ENCODE results near the gene TAL2.

The TAL2 gene

DNA sequence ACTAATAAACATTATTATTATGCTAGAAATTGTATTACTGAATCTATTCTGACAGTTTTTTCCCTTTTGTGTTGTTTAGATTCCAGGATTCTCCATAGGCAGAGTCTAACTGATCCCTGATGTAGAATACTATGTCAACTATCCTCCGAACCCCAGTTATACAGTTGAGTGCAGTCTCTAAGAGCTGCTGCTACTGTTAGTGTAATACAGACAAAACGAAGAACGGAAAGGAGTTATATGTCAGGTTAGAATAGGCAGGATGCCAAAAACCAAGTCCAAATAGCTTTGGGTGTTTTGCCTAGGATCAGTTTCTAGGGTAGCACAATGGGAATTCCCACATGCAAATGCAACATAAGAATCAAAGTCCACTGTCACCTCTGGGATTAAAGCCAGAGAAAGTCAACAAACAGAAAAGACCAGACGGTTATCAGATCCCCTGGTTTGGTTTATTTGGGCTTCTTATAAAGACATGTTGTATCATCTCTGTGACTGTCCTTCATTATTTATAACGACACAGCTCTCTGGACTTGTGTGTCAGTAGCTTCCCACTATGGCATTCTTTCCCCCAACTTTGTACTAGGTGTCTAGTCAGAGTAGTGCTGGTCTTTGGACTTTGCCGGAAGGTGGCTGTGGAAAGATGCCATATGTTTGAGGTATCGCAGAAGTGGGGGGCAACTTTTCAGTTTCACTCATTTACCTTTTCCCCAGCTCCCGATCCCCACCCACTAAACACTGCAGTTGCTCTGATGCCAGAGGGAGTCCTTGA lies 17.2 kb downstream of the TAL2 start:
- TF ChIP-seq, protein P1, sequence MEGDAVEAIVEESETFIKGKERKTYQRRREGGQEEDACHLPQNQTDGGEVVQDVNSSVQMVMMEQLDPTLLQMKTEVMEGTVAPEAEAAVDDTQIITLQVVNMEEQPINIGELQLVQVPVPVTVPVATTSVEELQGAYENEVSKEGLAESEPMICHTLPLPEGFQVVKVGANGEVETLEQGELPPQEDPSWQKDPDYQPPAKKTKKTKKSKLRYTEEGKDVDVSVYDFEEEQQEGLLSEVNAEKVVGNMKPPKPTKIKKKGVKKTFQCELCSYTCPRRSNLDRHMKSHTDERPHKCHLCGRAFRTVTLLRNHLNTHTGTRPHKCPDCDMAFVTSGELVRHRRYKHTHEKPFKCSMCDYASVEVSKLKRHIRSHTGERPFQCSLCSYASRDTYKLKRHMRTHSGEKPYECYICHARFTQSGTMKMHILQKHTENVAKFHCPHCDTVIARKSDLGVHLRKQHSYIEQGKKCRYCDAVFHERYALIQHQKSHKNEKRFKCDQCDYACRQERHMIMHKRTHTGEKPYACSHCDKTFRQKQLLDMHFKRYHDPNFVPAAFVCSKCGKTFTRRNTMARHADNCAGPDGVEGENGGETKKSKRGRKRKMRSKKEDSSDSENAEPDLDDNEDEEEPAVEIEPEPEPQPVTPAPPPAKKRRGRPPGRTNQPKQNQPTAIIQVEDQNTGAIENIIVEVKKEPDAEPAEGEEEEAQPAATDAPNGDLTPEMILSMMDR (IDR thresholded peaks at IDR 0.05; ENCODE audit: control insufficient read depth, insufficient read depth, low read depth, low read length, missing control alignments) = no peak
- no peak for DNase-seq (ENCODE audit: low read depth)
- H3K4me3 ChIP-seq (ENCODE audit: control insufficient read depth, low read depth, low read length) = no peak overlapping the region

DNA sequence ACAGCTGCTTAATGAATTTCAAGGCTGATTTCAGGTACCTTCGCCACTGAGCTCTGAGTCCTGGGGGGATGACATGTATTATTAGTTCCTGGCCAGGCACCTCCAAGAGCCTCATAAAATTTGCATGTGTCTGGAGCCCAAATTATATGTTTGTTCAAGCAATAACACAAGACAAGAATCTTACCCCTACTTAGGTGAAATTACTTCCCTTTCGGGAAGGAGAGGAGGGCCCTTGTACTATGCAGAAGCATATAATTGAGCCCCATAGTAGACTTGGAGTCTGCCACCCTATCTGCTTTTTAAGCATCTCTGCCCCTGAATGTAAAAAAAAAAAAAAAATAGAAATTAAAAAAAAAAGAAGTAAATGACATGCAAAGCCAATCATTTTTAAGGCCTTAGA lies 19.1 kb downstream of the TAL2 start:
- TF ChIP-seq, protein P1 (IDR thresholded peaks at IDR 0.05; ENCODE audit: control insufficient read depth, insufficient read depth, low read depth, low read length, missing control alignments) = no peak
- DNase-seq (ENCODE audit: low read depth) = no peak
- H3K4me3 ChIP-seq (ENCODE audit: control insufficient read depth, low read depth, low read length) = no peak overlapping the region

- DNase-seq (ENCODE audit: low read depth) = peak; percentile 32
- TF ChIP-seq, protein P1 (IDR thresholded peaks at IDR 0.05; ENCODE audit: control insufficient read depth, insufficient read depth, low read depth, low read length, missing control alignments) = no peak
- no peak overlapping the region for H3K4me3 ChIP-seq (ENCODE audit: control insufficient read depth, low read depth, low read length)
These were observed 19.5 kb downstream of the TAL2 start for GRCh38 chr9:105681724-105682123.

- TF ChIP-seq, protein P1 (IDR thresholded peaks at IDR 0.05; ENCODE audit: control insufficient read depth, insufficient read depth, low read depth, low read length, missing control alignments) = no peak
- DNase-seq (ENCODE audit: low read depth) = no peak
- H3K4me3 ChIP-seq (ENCODE audit: control insufficient read depth, low read depth, low read length) = no peak overlapping the region
These were observed 21.5 kb downstream of the TAL2 start for GRCh38 chr9:105683688-105684275.

DNA sequence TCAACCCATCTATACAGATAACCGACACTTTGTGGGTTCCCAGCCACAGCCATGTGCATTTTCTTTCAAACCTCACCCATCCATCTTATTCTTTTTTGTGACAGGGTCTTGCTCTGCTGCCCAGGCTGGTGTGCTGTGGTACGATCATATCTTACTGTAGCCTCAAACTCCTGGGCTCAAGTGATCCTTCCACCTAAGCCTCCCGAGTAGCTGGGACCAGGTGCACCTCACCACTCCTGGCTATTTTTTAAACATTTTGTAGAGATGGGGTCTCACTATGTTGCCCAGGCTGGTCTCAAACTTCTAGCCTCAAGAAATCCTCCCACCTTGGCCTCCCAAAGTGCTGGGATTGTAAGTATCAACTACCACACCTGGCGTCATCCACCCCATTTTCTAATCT lies 24.7 kb downstream of the TAL2 start:
- no peak for DNase-seq (ENCODE audit: low read depth)
- TF ChIP-seq, protein P1 (IDR thresholded peaks at IDR 0.05; ENCODE audit: control insufficient read depth, insufficient read depth, low read depth, low read length, missing control alignments) = no peak
- no peak overlapping the region for H3K4me3 ChIP-seq (ENCODE audit: control insufficient read depth, low read depth, low read length)

- H3K4me3 ChIP-seq (ENCODE audit: control insufficient read depth, low read depth, low read length) = no peak overlapping the region
- DNase-seq (ENCODE audit: low read depth) = no peak
- TF ChIP-seq, protein P1 (IDR thresholded peaks at IDR 0.05; ENCODE audit: control insufficient read depth, insufficient read depth, low read depth, low read length, missing control alignments) = peak; percentile 46
These were observed 28.5 kb downstream of the TAL2 start for GRCh38 chr9:105690742-105691141.

Data from AG09309 (cell line).